ELR (cell line): ENCODE results near the gene CCL8.

Experiments used
- DNase-seq: peaks from one replicate; pipeline ENCODE4 v3.0.0-alpha.2; 2015; ENCODE audit warnings: low read depth

The CCL8 gene

DNA sequence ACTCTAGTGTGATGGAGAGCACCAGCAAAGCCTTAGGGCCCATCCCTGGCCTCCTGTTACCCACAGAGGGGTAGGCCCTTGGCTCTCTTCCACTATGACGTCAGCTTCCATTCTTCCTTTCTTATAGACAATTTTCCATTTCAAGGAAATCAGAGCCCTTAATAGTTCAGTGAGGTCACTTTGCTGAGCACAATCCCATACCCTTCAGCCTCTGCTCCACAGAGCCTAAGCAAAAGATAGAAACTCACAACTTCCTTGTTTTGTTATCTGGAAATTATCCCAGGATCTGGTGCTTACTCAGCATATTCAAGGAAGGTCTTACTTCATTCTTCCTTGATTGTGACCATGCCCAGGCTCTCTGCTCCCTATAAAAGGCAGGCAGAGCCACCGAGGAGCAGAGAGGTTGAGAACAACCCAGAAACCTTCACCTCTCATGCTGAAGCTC, at the start of gene CCL8:
CCL8 (plus strand) TSS at position 397 of the 445 bp plus-strand sequence. CDS start 67 bp downstream, outside the sequence.
- DNase-seq: no peak

DNA sequence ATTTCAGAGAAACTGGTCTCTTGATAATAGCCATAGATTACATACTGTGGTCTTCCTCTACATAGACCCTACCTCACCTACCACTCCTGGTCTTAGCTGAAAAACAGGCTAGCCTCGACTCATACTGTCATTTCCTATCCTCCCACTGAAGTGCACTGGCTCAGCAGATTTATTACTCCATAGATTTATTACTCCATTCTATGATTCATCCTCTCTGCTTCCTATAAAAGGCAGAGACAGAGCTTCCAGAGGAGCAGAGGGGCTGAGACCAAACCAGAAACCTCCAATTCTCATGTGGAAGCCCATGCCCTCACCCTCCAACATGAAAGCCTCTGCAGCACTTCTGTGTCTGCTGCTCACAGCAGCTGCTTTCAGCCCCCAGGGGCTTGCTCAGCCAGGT, 49.3 kb upstream of the CCL8 start, which contains the start of gene CCL7:
CCL7 (plus strand) TSS at position 253 of the 400 bp plus-strand sequence; CDS start at position 323, 70 bp downstream.
- DNase-seq: peak; percentile 23

DNA sequence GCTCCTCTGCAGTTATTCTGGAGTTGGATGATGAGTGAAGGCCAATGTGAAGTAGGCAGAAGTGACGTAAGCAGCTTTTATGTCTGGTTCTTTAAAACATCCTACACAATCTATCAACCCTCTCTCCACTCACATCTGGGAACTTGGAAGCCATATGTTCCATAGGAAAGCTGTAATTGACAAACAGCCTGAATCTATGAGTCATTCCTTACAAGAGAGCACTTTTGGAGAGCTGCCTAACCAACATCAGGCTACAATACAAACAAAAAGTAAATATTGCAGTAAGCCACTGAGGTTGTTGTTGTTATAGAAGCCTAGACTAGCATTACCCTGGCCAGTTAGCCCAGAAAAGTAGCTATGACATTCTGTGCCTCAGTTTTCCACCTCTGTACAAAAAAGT, 43.4 kb upstream of the CCL8 start:
- peak; percentile 45 for DNase-seq

DNA sequence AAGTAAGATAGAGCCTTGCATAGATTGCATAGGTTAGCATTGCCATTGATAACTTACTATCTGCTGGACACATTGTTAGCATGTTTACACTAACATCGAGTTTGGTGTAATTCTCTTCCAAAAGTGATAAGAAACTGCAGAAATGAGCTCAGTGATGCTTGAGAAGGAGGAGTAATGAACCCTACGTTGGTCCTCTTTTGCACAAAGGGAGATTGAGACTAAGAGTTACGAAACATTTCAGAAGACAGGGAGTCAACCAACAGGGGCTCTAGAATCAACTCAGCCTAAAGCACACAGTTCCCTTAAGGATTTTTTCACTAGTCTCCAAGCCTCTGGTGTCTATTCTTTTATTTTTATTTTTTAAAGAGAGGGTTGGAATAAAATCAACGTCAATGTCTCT, 42.4 kb upstream of the CCL8 start:
- DNase-seq: no peak

DNA sequence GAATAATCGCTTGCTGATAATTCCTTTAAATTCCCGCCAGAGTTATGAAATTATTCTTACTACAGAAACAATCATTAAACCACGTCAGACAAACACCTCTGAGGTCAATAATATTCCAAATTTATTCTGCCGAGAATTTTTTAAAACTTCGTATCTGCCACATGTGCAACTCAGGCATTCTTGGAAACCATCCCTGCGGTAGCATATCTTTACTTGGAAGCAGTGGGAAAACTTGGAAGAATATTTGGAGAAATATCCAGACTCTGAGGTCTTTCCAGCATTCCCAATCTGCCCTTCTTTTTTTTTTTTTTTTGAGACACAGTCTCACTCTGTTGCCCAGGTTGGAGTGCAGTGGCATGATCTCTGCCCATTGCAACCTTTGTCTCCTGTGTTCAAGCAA, 35.7 kb upstream of the CCL8 start:
- no peak for DNase-seq

DNA sequence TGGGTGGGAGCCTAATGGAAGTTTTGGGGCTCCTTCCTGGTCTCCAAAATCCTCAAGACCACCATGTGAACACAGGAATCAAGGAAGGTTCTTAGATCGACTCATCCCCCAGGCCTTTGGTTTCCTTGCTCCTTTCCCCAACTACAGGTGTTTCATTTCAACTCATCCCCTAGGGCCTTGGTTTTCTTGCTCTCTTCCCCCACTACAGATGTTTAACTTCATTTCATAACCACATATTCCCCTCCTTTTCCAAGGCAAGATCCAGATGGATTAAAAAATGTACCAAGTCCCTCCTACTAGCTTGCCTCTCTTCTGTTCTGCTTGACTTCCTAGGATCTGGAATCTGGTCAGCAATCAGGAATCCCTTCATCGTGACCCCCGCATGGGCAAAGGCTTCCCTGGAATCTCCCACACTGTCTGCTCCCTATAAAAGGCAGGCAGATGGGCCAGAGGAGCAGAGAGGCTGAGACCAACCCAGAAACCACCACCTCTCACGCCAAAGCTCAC, 33.9 kb upstream of the CCL8 start, which contains the start of gene CCL11:
CCL11 (plus strand) TSS at position 457 of the 507 bp plus-strand sequence. CDS start 67 bp downstream, outside the sequence.
- DNase-seq: no peak

DNA sequence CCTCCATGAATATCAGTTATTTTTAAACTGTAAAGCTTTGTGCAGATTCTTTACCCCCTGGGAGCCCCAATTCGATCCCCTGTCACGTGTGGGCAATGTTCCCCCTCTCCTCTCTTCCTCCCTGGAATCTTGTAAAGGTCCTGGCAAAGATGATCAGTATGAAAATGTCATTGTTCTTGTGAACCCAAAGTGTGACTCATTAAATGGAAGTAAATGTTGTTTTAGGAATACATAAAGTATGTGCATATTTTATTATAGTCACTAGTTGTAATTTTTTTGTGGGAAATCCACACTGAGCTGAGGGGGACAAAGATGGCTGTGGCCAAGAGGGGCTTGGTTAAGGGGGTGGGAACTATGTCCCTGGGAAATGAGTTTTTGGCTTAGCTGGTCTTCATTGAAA, 31.4 kb upstream of the CCL8 start:
- DNase-seq: no peak

DNA sequence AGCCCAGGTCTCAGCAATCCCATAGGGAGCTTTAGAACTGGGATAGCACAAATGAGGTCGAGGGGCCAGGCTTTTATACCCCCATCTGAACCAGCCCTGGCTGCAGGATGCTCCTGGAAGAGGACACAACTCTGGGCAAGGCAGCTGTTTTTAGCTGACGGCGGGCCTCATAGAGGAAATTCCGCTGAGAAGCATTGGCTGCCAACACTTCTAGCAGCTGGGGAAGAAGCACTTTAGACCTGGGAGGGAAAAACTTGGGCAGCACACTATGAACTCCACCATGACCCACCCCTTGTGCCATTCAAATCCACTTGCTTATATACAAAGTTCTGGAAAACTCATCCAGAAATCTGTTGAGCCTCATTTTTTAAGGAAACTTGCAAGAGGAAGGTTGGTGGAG, 28.6 kb upstream of the CCL8 start:
- DNase-seq: no peak

DNA sequence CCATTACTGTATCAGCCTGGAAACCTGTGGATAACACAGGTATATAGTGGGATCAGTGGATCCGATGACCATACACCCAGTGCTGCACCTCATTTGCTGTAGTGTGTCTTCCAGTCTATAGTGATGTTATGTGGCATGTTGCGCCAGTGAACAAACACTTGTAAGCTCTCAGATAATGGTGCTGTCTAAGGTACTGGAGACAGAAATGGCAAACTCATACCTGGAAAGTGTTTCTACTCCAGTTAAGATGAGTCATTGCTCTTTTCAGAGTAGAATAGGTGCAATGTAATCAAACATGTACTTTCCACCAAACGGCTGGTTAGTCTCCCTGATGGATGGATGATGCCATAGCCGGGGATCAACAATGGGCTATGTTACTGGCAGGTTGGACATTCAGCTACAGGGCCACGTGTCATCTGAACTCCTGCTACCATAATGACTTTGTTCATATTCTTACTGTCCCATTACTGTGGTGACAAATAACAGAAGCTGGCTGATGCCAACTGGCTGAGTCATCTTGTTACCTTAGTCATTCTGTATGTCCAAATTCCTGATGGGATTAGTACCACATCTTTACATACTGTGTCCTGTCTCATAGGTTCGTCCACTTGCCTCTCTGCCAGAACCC, 27.4 kb upstream of the CCL8 start:
- peak; percentile 3 for DNase-seq

DNA sequence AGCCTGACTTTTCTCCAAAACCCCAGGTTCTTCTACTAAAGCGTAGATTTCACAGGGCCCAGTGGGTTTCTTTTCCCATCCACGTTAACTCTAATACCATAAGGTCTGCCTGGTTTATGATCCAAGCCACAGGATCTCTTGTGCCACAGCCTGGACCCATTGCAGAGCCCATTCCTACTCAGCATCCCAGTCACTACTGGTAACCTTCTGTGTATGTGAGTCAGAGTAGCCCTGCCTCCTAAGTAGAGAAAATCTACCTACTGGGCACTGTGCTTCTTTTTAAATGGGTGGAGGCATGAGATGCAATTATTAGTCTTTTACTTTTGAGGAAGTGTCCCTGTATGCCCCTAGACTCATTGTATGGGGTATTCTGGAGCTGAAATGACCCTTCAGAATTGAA, 20.2 kb upstream of the CCL8 start:
- DNase-seq: no peak

DNA sequence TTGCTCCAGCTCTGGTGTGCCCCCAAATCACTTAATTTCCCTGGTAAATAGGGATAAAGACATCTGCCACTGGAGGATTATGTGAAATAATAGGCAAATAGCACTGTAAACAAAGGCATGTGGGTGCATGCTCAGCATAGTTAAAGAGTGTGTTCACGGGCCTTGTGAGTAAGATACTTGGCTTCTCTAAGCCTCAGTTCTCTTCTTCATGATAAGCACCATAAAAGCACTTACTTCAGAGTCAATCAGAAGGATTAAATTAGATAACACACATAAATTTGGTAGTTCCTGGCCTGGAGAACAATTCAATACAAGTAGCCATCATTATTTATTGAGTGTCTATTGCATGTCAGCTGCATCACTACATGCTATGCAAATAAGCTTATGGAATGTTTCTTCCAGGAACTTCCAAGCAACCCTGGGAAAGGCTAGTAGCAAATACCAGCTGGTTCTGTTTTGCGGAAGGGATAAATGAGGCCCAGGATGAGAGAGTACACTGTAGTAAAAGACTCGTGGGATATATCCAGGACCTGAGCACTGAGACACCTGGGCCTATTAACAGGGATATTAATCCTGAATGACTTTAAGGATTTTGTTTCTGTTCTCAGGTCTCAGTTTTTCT, 19.2 kb upstream of the CCL8 start:
- peak; percentile 27 for DNase-seq

DNA sequence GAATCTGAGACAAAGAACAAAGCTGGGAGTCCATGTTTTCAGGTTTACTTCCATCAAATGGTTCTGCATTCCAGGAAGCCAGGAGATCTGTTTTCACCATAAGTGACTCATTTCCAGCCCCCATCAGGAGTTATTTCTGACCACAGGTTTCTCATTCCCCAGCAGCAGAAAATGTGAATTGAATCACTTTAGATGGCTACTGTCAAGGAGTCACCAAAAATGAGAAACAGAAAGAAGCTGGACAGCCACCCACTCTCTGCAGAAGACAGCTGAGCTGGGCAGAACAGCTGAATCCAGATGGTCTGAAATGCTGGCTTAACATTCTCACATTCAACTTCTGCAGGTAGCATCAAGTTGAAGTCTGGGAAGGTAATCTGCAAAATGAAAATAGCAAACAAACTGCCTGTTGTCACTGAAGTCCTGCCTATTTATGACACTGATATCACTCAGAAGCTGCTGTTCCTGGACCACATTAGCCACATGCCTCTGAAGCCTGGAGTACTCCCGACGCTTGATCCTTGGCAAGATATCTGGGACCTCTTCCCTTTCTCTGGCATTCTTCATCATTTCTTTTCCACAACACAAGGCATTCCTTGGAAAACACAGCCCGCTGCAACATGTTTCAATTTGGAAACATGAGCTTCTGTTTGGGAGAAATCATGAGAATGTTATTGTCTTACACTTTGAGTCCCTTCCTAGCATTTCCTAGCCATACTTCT, 18.4 kb upstream of the CCL8 start:
- peak; percentile 33 for DNase-seq

DNA sequence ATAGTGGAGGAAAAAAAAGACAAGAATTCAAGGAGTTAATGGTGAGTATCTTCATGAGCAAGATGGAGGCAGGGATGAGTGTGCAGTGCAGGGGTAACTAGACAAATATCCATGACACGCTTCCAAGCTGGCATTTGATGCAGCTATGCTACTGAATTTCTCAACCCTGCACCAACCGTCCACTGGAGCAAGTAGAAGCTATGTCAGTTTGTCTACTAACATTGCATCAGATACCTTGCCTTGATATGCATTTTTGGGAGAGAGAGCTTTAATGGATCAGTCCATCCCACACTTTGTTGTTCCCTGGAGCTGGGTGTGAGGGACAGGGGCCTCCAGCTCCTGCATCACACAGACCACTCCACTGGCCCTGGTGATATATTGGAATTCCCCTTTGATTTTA, 17.2 kb upstream of the CCL8 start:
- no peak for DNase-seq

DNA sequence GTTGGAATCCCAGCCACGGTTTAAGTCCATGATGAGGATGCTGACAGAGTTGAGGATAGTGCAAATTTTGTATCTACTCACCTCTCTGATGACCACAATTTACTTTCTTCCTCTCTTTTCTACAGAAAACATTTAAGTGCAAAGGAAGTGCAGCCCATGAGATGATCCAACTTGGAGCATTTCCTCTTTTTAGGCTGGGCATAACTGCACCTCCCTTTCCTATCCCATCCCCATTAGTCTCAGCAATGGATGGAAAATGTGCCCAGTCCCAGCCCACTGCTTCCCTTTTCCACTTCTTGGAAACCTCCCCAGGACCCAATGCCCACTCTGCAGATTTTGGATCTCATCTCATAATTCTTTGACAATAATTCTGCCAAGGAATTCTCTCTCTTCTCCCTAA, 16.6 kb upstream of the CCL8 start:
- DNase-seq: no peak

DNA sequence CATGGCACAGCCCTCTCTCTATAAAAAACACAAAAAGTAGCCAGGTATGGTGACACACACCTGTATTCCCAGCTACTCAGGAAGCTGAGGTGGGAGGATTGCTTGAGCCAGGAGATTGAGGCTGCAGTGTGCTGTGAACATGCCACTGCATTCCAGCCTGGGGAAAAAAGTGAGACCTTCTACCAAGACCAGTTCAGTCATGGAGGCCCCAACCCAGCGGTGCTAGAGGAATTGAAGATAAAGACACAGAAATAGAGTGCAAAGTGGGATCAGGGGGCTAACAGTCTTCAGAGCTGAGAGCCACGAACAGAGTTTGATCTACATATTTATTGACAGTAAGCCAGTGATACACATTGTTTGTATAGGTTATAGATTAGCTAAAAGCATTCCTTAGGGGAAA, 15.6 kb upstream of the CCL8 start:
- no peak for DNase-seq

DNA sequence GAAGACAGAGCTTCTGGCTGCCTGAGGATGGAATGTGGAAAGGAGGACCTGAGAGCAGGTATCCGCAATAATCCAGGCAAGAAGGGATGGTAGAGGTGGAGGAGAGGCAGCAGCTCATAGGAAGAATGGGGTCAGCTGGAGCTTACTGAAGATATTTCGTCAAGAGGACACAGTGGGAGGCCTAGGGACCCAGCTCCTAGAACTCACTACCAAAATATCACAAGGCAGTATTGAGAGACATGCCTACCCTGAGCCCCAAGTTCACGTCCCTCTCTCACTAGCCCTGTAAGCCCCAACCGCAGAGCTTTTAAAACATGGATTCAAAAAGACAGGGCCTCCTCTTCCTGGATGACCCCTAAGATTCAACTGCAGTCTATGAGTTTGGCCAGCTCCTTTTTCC, 14.2 kb upstream of the CCL8 start:
- DNase-seq: no peak

DNA sequence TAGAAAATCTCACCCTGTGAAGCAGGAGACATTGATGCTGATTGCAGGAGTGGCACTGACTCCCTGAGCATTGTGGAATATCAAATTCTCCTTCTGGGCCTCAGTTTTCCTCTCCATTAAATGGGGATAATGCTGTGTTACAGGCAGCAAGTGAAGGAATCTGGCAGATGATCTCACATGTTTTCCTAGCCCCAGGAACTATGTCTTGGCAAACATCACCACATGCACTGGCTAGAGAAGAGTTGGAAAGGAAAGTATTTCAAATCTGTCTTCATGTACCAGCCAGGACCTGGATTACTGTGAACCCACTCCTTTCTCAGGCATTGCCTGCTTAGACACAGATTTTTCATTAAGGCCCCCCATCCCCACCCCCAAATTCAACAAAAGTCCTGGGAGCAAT, 13.6 kb upstream of the CCL8 start:
- no peak for DNase-seq

DNA sequence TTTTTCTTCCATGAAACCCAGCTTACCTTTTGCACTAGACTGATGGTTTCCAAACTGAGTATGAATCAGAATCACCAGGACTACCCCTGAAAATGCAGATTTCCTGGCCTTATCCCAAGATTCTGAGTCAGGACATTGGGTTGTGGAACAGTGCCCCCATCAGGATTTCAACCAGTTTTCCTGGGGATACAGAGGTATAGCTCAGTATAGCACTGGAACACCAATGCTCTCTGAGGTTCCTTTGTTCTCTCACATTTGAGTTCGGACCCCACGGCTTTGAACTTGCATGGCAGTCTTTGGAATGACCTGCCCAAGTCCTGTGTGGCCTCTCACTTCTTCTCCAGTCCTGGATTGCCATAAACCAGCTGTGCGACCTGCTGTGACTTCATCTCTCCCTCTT, 12.8 kb upstream of the CCL8 start:
- peak; percentile 33 for DNase-seq

DNA sequence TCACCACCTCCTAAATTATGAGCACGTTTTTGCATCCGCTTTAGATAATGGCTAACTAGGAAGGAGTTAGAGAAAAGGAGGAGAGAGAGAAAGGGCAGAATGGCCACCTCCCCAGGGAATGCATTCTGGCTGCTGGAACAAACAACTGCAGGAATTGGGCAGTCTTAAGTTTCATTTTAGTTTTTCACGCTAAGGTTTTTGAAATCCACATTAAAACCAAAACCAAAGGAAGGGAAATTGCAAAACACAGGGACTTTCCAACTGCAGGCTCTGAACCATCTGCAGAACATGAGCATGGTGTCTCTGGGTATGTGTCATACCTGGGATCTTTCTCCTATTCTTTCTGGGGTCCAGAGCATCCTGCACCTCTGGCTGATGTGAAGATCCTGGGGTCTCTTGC, 12.1 kb upstream of the CCL8 start:
- peak; percentile 4 for DNase-seq

DNA sequence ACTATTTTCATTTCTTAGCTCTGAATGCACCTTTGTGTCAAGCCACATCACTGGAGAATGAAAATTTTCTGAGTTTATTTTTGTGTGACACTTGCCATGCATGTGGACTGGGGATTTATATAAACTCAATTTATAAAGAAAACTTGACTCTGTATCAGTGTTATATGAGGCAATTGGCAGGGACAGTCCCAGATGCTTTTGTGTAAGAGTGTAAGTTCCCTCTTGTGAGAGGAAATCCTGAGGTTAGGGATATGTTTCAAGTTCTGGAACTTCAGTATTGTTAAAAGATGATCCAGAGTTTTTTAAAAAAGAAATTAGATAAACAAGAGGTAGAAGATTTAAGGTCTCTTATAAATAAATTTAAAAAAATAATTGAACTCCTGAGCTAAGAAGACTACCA, 10.9 kb upstream of the CCL8 start:
- DNase-seq: no peak

DNA sequence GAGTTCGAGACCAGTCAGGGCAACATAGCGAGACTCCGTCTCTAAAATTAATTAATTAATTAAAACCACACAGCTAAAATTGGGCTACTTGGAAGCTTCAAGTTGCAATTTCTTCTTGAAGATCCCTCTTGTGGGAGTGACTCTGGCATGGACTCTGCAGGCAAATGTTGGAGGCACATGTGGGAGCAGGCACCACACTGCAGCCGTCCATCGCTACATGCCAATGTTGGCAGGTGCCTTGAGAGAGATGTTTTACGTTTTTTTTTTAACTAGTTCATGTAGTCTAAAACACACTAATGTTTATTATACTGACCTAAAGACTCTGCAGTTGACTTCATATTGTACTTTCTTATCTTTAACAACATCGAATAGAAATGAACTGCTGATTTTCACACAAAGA, 7.9 kb upstream of the CCL8 start:
- no peak for DNase-seq

DNA sequence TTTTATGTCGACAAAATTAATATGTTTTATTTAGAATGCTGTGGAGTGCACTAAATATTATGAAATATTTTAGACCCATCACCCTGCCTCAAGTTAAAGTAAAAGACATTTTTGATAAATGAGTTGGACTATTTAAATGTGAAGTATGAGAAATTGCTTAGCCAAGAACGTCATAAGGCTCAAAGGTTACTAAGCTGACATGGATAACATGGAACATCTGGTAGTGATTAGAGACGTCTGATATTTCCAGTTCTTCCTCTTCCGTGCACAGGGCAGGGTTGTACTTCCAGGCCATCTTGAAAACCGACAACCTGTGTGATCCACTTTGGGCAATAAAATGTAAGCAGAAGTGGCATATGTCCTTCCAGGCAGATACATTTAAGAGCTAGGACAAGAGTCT, 7.2 kb upstream of the CCL8 start:
- peak; percentile 23 for DNase-seq

DNA sequence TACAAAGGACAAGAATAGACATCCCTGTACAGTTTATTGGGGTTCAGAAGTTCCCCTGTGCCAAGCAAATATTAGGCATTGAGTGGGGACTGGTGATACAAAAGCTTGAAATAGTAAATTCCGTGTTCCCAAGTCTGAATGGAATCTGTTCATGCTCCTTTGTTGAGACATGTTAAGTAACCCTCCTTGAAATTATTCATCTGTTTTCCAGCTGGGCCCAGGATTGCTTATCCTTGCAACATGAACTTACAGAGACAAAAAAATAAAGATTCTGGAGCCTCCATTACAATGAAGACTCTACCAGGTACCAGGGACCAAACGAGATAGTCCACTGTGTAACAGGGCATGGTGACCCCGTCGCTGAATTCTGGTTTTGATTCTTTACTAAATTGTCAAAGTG, 6.1 kb upstream of the CCL8 start:
- no peak for DNase-seq
